HG03571 (cell line): Measurements from ENCODE around the gene ANXA4.

Experiments
- ATAC-seq: cut with Tn5 transposase; IDR thresholded peaks from one replicate; pipeline ENCODE4 v1.9.1; 2021; ENCODE audit not compliant: unreplicated experiment

ANXA4 gene

DNA sequence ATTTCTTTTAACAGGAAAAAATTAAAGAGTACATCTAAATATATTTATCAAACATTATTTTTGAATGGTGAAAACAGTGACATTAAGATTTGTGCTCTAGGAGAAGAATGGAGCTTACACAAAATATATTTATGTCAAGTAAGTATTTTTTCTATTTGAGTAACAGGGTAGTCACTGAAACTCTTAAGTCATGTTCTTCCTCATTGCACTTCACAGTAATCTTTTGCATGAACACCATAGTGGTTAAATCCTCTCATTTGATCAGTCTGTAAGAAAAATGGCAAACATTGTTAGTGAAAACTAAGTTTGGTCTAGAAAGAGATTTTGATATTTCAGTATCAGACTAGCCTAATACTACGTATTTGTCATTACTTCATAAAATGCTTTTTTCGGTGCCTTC lies 95.6 kb downstream of the ANXA4 start:
- no peak for ATAC-seq

GRCh38 chr2:69843993-69844392 lies 102.1 kb downstream of the ANXA4 start:
- ATAC-seq = no peak

DNA sequence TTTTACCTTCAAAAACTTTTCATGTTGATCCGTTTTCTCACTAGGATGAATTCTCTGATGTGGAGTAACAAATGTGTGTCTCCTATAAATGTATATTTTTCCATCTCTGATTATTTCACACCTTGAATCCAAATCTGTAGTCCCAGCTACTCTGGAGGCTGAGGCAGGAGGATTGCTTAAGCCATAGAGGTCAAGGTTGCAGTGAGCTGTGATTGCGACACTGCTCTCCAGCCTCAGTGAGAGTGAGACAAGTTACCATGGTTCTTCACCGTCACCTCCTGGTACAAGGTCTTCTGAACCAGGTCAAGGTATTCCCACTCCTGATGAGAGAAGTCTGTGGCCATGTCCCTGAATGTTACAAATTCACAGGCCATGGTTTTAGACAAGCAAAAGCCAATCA lies 102.6 kb downstream of the ANXA4 start:
- ATAC-seq = no peak

DNA sequence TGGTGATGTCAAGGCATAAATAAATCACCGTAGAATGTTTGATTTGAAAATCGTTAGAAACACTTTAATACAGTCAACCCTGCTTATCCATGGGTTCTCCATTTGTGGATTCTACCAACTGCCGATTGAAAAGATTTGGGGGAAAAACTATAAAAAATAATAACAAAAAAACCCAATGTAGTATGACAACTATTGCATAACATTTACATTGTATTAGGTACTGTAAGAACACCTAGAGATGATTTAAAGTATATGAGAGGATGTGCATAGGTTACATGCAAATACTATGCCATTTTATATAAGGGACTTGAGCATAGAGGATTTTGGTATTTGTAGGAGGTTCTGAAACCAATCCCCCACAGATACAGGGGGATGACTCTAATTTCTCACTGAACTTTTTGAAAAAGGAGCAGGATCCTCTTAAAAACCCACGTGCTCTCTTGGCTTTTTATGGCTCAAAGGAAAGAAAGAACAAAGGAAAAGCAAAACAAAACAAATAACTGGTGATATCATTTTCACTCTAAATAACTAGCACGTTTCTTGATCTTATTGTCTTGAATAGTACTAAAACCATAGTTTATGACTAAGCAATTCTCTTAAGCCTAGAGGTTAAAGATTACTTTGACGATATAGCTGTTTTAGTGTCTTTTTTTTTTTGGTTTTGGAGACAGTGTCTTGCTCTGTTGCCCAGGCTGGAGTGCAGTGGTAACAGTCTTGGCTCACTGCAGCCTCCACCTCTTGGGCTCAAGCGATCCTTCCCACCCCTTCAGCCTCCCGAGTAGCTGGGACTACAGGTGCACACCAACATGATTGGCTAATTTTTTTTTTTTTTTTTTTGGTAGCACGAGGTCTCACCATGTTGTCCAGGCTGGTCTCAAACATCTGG lies 104.5 kb downstream of the ANXA4 start:
- no peak for ATAC-seq

DNA sequence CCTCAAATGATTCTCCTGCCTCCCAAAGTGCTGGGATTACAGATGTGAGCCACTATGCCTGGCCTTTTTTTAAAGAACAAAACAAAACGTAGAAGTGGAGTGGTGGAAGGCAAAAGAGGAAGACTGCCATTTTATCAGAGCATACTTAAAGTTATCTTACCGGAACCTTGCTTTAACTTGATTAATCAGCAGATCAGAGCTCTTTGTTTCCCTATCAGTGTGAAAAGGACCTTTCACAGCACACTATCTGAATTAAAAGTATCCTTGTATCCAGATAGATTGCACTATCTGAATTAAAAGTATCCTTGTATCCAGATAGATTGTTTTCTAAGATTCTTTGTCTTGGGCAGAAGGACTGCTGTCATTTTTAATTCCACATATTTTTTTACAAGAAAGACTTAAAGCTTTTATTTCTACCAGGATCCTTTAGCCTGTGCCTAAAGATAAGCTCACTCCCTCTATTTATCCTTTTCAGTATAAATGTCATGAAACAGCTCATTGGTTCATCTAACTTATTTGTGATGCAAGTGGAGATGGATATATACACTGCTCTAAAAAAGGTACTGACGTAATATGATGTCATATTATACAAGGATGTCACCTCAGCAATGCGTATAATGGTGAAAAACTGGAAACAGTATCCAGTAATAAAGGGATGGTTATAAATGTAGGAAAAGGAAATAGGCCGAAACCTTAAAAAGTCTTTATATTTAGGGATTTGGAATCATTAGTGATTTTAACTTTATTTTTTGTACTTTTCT lies 105.3 kb downstream of the ANXA4 start:
- ATAC-seq = no peak

DNA sequence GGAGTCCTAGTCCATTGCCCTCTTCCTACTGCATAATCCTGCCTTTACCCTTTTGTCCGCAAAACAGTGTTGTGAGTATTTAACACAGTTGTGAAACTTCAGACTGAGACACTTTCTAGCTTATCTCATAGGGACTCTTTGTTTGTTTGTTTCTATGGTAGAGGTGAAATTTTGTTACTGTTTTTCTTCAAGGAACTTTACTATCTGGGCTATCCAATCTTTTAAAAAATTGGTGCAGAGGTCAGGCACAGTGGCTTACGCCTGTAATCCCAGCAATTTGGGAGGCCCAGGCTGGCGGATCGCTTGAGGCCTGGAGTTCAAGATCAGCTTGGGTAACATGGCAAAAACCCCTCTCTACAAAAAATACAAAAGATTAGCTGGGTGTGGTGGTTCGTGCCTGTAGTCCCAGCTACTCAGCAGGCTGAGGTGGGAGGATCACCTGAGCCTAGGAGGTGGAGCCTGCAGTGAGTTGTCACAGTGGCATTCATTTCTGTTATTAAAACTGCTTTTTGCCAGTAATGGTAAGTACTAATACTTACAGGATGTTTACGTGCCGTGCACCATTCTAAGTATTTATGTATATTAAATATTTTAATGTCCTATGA lies 106.4 kb downstream of the ANXA4 start:
- no peak for ATAC-seq

DNA sequence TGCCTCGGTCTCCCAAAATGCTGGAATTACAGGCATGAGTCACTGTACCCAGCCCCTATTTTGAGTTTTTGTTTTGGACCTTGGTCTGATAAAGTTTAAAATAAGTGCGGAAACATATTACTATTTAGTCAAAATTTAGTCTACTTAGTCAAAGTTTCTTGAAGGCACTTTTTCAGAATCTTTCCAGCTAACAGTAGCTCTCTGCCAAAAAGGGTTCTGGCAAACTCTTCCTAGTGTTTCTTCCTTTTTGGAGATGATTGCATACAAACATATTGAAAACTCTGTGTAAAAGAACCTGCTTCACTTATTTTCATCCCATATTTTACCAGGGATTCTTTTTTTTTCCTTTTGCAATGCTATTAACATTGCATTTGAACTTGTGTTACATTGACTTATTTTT lies 116.3 kb downstream of the ANXA4 start:
- ATAC-seq = no peak

GRCh38 chr2:69863298-69863697 lies 121.4 kb downstream of the ANXA4 start:
- ATAC-seq = no peak
